HUES48 (cell line): ENCODE measurements around the gene MOB2.

Experiments used
- H3K27ac ChIP-seq: one replicate; pipeline ENCODE4 v1.7.0; 2013; ENCODE audit warnings: low read depth, low read length, inconsistent platforms
- H3K27me3 ChIP-seq: 2 replicates; pipeline ENCODE4 v1.6.1; 2013; ENCODE audit warnings: mild to moderate bottlenecking, low read length; ENCODE audit not compliant: control insufficient read depth, insufficient read depth
- H3K36me3 ChIP-seq: 2 replicates; pipeline ENCODE4 v1.6.1; 2013; ENCODE audit warnings: low read length; ENCODE audit not compliant: control insufficient read depth, insufficient read depth
- H3K4me1 ChIP-seq: 2 replicates; pipeline ENCODE4 v1.6.1; 2013; ENCODE audit warnings: mild to moderate bottlenecking, low read length; ENCODE audit not compliant: control insufficient read depth, insufficient read depth
- H3K4me3 ChIP-seq: 2 replicates; pipeline ENCODE4 v1.5.1; 2013; ENCODE audit warnings: mild to moderate bottlenecking, low read depth, low read length
- H3K9ac ChIP-seq: 2 replicates; pipeline ENCODE4 v1.6.1; 2013; ENCODE audit warnings: mild to moderate bottlenecking, low read depth, low read length, moderate library complexity
- H3K9me3 ChIP-seq: 2 replicates; pipeline ENCODE4 v1.6.1; 2013; ENCODE audit warnings: low read length; ENCODE audit not compliant: control insufficient read depth, insufficient read depth

The MOB2 gene

GRCh38 chr11:1444321-1444720 is 42.3 kb downstream of the MOB2 start:
- no peak overlapping the region for H3K4me3 ChIP-seq
- H3K9ac ChIP-seq, result no peak overlapping the region
- no peak overlapping the region for H3K27ac ChIP-seq
- no peaks in the 10 kb centered on the region for H3K9me3 ChIP-seq
- H3K4me1 ChIP-seq, result no peaks in the 10 kb centered on the region
- H3K36me3 ChIP-seq, result peaks cover 7% of the 10 kb centered on the region
- H3K27me3 ChIP-seq, result no peaks in the 10 kb centered on the region

GRCh38 chr11:1443737-1444136 is 42.8 kb downstream of the MOB2 start:
- Histone ChIP-seq H3K9me3 (no peaks in the 10 kb centered on the region), H3K4me1 (no peaks in the 10 kb centered on the region), H3K27me3 (no peaks in the 10 kb centered on the region), H3K9ac (no peak overlapping the region), H3K4me3 (no peak overlapping the region), H3K27ac (no peak overlapping the region), H3K36me3 (peaks cover 7% of the 10 kb centered on the region)

- H3K36me3 ChIP-seq, result peaks cover 7% of the 10 kb centered on the region
- no peaks in the 10 kb centered on the region for H3K9me3 ChIP-seq
- H3K4me3 ChIP-seq, result no peak overlapping the region
- no peak overlapping the region for H3K9ac ChIP-seq
- no peak overlapping the region for H3K27ac ChIP-seq
- no peaks in the 10 kb centered on the region for H3K27me3 ChIP-seq
- no peaks in the 10 kb centered on the region for H3K4me1 ChIP-seq
Observed at GRCh38 chr11:1442807-1443366, 43.7 kb downstream of the MOB2 start.

- Histone ChIP-seq H3K27ac (no peak overlapping the region), H3K36me3 (peaks cover 7% of the 10 kb centered on the region), H3K4me3 (no peak overlapping the region), H3K9ac (no peak overlapping the region), H3K9me3 (no peaks in the 10 kb centered on the region), H3K27me3 (no peaks in the 10 kb centered on the region), H3K4me1 (no peaks in the 10 kb centered on the region)
Observed at GRCh38 chr11:1442163-1442562, 44.4 kb downstream of the MOB2 start.

GRCh38 chr11:1440496-1440895 is 46.1 kb downstream of the MOB2 start:
- Histone ChIP-seq H3K27ac (no peak overlapping the region), H3K9me3 (no peaks in the 10 kb centered on the region), H3K36me3 (peaks cover 3% of the 10 kb centered on the region), H3K4me1 (no peaks in the 10 kb centered on the region), H3K9ac (no peak overlapping the region), H3K4me3 (no peak overlapping the region), H3K27me3 (no peaks in the 10 kb centered on the region)

GRCh38 chr11:1440066-1440465 is 46.5 kb downstream of the MOB2 start:
- no peak overlapping the region for H3K9ac ChIP-seq
- no peak overlapping the region for H3K27ac ChIP-seq
- no peaks in the 10 kb centered on the region for H3K4me1 ChIP-seq
- no peak overlapping the region for H3K4me3 ChIP-seq
- H3K27me3 ChIP-seq, result no peaks in the 10 kb centered on the region
- no peaks in the 10 kb centered on the region for H3K9me3 ChIP-seq
- H3K36me3 ChIP-seq, result peaks cover 3% of the 10 kb centered on the region; the same call in 1 of the 2 replicates

GRCh38 chr11:1439341-1439740 is 47.2 kb downstream of the MOB2 start:
- no peak overlapping the region for H3K9ac ChIP-seq
- H3K9me3 ChIP-seq, result no peaks in the 10 kb centered on the region
- peaks cover 3% of the 10 kb centered on the region; the same call in 1 of the 2 replicates for H3K36me3 ChIP-seq
- H3K4me1 ChIP-seq, result no peaks in the 10 kb centered on the region
- H3K27ac ChIP-seq, result no peak overlapping the region
- H3K27me3 ChIP-seq, result no peaks in the 10 kb centered on the region
- H3K4me3 ChIP-seq, result no peak overlapping the region

GRCh38 chr11:1438967-1439330 is 47.6 kb downstream of the MOB2 start:
- Histone ChIP-seq H3K9me3 (no peaks in the 10 kb centered on the region), H3K27ac (no peak overlapping the region), H3K4me3 (no peak overlapping the region), H3K9ac (no peak overlapping the region), H3K36me3 (peaks cover 3% of the 10 kb centered on the region; the same call in 1 of the 2 replicates), H3K27me3 (no peaks in the 10 kb centered on the region), H3K4me1 (no peaks in the 10 kb centered on the region)

GRCh38 chr11:1438261-1438966 is 48.2 kb downstream of the MOB2 start:
- H3K27me3 ChIP-seq, result no peaks in the 10 kb centered on the region
- H3K36me3 ChIP-seq, result no peaks in the 10 kb centered on the region
- H3K4me3 ChIP-seq, result no peak overlapping the region
- no peaks in the 10 kb centered on the region for H3K9me3 ChIP-seq
- H3K27ac ChIP-seq, result no peak overlapping the region
- no peak overlapping the region for H3K9ac ChIP-seq
- H3K4me1 ChIP-seq, result no peaks in the 10 kb centered on the region

GRCh38 chr11:1437500-1437899 is 49.1 kb downstream of the MOB2 start:
- Histone ChIP-seq H3K4me1 (no peaks in the 10 kb centered on the region), H3K27me3 (no peaks in the 10 kb centered on the region), H3K9ac (no peak overlapping the region), H3K27ac (no peak overlapping the region), H3K36me3 (no peaks in the 10 kb centered on the region), H3K9me3 (no peaks in the 10 kb centered on the region), H3K4me3 (no peak overlapping the region)

GRCh38 chr11:1436468-1437039 is 50.0 kb downstream of the MOB2 start:
- H3K9me3 ChIP-seq, result no peaks in the 10 kb centered on the region
- H3K9ac ChIP-seq, result no peak overlapping the region
- no peaks in the 10 kb centered on the region for H3K27me3 ChIP-seq
- no peaks in the 10 kb centered on the region for H3K36me3 ChIP-seq
- H3K4me1 ChIP-seq, result no peaks in the 10 kb centered on the region
- H3K4me3 ChIP-seq, result no peak overlapping the region
- H3K27ac ChIP-seq, result no peak overlapping the region
